CD4-positive, alpha-beta T cell treated with Interleukin-1 beta for 1 hour (primary cell): Measurements from ENCODE around the gene ADCY5.
A peak's percentile ranks its signal among the peaks of the same experiment; 100 is the strongest.

Experiments used
- DNase-seq, 2 donors: peaks; one replicate each; pipeline ENCODE4 v3.0.0-alpha.2; 2020 to 2022

ADCY5 gene

DNA sequence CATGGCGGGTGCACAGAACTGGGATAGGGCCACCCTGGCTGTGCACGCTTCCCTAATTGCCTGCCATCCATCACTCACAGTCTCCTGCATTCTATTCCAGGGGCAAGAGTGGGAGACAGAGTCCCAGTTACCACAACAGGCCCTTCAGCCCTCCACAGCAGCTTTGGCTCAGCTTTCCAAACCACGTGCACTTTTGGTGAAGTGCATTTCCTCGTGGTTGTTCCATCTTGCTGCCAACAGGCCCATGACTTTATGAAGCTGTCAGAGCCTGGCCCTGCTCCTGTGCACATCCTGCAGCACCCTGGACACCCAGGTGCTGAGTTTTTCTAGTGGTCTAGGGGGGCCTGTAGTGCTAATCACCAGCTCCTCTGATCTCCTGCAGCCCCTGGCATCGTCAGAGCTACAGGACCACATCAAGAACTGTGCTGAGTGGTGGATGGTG lies 110.2 kb downstream of the ADCY5 start:
- DNase-seq, result no peak

DNA sequence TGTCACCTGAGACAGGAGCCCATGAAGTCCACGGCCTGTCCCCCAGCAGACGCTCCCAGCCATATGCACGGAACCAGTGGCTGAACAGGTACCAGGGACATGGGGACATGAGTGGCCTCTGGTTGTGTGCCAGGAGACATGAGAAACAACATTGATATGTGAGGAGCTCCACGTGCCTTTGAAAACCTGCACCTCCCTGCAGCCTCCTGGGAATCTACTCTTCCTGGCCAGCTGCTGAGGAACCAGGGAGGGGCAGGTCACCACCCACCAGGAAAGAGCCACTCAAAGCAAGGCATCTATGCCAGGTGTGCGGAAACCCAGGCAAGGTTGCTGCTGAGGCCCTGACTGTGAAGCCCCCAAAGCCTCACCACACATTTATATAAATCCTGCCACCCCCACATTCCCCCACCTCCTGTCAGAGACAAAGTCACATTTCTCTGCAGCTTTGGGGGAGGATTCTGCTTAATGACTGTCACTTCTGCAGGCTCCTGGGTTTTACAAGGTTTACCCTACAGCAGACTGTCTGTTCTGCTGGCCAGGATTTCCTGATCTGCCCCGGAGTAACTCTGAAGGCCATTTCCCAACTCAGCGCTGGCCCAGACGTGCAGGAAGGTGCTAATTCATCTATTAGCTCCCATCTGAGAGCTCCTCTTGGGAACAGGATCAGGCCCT lies 110.8 kb downstream of the ADCY5 start:
- no peak for DNase-seq

GRCh38 chr3:123337226-123337625 lies 111.7 kb downstream of the ADCY5 start:
- DNase-seq, result no peak

GRCh38 chr3:123336441-123336851 lies 112.4 kb downstream of the ADCY5 start:
- DNase-seq, result no peak

- no peak for DNase-seq
Observed at GRCh38 chr3:123336001-123336400, 112.9 kb downstream of the ADCY5 start.

DNA sequence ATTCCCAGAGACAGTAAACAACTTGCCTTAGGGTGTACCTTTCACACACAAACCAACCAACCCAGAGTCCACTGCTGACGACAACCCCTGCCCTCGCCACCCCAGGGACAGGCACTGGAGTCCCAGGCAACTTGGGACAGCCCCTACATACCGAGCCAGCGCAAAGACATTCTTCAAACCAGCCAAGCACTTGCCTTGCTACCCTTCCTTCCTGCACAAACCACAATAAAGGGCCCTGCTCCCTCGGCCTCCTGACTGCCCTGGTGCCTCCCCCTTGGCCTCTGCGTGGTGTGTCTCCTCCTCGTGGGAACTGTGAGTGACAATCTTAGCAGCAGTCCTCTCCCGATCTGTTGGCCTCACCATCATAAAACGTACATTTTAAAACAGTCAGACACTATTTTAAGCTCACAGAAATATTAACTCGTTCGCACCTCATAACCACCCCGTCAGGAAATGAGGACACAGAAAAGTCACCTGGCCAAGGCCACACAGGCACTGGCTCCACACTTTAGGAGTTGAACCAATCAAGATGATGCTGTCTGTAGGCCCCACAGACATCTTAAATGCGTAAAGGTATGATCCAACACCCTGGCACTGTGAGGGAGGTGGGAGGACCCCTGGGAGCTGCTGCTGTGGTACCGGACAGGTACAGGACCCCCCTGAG lies 113.8 kb downstream of the ADCY5 start:
- DNase-seq, result no peak

DNA sequence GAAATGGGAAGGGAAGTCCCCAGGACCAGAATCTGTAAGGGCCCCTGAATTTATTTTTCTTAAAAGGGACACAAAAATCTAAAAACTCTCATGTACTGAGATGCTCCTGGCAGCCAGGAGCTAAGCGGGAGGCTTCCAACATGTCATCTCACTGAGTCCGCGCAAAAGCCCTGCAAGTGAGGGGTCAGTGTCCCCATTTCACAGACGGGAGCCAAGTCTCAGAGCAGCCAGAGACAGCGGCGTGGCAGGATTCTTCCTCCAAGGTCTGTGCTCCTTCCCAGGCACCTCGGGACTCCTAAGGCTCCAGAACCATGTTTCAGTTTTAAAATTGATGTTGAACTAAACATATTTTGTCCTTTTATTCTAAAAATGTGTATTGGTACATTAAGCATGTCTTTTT lies 114.8 kb downstream of the ADCY5 start:
- no peak for DNase-seq

GRCh38 chr3:123333401-123333800 lies 115.5 kb downstream of the ADCY5 start:
- no peak for DNase-seq

DNA sequence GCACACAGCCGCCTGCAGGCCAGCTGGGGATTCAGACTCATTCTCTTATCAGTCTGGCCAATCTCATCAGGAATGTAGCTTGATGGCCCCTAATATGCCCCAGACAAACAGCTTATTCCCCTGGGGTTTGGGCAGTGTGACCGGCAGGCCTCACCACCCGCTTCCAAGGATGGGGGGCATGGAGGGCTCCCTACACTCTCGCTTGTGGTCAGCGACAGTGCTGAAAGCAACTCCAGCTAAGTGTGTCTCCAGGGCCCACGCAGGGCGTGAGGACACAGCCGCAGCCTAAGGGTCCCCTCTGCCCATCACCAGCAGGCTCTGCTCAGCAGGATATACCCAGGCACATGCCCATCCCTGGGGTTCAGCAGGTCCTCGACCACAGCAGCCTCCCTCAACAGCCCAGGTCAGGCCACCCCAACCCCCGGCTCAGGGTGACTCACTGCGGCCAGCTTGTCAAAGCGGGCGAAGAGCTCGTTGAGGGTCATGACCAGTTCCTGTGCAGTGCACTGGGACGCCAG lies 116.7 kb downstream of the ADCY5 start:
- no peak for DNase-seq

DNA sequence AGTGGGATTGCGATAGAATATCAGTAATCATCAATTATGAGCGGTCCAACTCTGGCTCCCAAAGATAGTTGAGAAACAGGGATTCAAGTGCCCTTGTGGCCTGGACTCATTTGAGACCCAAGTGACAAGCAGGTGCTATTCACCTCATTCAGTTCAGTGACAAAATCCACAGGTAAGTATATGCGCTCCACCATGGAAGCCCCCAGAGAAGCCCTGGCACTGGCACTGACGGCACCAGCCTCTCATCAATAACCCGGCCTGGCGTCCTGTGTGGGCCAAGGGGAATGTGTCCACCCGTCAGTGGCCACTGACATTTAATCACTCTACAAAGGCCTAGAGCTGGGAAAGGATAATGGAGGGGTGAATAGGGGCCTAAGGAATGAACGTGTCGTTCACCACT lies 117.2 kb downstream of the ADCY5 start:
- no peak for DNase-seq

- no peak for DNase-seq
Observed at GRCh38 chr3:123331006-123331405, 117.9 kb downstream of the ADCY5 start.

DNA sequence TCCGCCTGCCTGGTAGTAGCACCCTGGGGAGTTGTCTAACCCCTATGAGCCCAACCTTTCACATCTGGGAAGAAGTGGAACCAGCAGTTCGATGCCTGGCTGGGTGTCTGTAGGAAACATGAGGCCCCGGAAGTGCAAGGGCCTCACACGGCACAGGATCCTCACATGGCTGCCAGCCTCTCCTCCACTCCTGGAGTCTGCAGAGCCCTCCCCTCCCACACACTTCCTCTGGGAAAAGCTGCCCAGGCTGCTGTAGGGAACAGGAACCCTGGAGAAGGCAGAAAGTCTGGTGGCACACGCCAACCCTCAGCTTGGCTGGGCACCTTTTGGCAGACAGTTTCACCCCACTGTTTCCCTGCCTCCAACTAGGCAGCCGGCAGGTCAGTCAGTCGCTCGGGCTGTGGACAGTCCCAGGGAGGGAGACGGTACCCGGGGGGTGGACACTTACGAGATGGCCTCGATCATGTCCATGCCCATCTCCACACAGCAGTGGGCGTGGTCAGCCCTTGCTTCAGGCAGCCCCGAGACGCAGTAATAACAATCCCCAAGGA lies 118.4 kb downstream of the ADCY5 start:
- DNase-seq, result no peak

- no peak for DNase-seq
Observed at GRCh38 chr3:123329636-123330340, 119.1 kb downstream of the ADCY5 start.

- peak; percentile 59 to 64 for DNase-seq
Observed at GRCh38 chr3:123328851-123329635, 119.8 kb downstream of the ADCY5 start.

- no peak for DNase-seq
Observed at GRCh38 chr3:123327956-123328850, 120.7 kb downstream of the ADCY5 start.

DNA sequence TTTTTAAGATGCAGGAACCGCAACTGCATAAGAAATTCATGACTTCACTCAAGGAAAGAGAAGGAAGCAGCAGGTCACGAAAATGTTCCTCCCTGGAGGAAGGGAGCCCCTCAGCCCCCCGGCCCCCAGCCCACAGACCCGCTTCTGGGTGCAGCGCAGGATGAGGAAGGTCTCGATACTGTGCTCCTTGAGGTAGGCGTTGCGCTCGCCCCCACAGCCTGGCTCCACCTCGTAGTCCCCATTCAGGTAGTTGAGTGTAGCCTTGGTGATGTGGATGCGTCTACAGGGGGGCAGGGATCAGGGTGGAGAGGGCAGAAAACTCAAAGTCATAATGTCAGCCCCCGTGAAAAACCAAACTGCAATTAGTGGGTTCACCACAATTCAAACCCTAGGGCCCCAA lies 121.4 kb downstream of the ADCY5 start:
- DNase-seq, result no peak

DNA sequence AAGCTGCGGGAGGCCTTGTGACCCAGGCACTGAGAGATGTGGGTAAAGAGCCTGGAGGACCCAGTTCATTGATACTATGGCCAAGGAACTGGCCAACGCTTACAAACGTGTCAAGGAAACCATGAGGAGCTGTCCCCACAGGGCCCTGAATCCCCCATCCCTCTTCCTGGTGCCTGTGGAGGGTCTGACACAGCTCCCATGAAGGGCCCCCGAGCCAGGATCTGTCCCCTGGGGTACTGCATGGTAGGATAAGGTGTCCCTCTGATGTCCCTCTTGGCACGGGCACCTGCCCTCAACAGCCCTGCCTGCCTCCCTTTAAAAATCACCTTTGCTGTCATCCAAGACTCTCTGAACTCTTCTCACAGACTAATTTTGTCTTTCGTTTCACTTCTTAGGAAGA lies 122.4 kb downstream of the ADCY5 start:
- DNase-seq, result no peak

DNA sequence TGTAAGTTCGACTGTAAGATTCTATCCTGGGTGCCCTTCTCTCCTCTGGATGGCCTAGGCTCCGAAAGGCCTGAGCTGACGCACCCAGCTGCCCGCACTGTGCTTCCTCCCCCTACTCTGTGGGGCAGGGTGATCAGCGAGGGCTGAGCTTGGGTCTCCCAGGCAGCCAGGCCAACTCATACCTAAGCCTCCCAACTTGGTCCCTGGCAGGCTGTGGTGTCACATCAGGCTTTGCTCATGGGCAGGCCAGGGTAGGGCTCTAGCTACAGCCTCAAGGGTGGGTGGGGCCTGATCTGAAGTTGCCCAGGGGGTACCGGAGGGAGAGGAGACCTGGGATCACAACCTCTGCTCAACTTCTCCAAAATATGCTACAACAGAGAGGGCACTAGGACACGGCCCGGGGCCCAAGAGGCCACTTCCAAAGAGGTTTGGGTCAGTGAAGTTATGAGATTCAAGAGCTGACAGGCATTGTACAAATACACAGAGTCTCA lies 123.1 kb downstream of the ADCY5 start:
- DNase-seq, result no peak

- no peak for DNase-seq
Observed at GRCh38 chr3:123324880-123325765, 123.8 kb downstream of the ADCY5 start.

DNA sequence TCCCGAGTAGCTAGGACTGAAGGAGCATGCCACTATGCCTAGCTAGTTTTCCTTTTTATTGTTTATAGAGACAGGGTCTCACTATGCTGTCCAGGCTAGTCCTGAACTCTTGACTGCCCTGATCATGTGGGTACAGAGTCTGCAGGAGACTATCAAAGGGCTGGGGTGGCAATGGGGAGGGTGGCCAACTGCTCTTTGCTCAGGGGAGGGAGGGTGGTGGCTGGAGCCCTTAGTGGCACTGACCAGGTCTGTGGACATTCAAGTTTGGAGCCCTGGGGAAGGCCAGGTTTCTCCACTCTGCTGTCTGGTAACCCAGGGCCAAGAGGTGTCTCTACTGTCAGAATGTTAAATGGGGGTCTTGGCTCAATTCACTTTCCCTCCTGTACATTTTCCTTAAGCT lies 125.1 kb downstream of the ADCY5 start:
- DNase-seq, result no peak
